WTC11 (cell line): ENCODE results near the gene UBE2G1. TPM values are rescaled to one million over a fixed set of nuclear protein-coding genes. Genes with fewer than 3 reads are reported as not detected.

Experiments used
- ATAC-seq: fragments of 200-7000 bp; cut with Tn5 transposase; 2 replicates; pipeline ENCODE4 v1.10.0; 2021; ENCODE audit warnings: mild to moderate bottlenecking, moderate library complexity
- CTCF ChIA-PET: fragments of 300-600 bp; sonication (Branson Sonifier 250); formaldehyde crosslinking; loops from one replicate; lab custom pipeline; 2021; ENCODE audit warnings: antibody characterized with exemption; lab: Charles Lee
- POLR2A ChIA-PET: fragments of 350-600 bp; sonication (Branson Sonifier 250); formaldehyde crosslinking; loops from one replicate; lab custom pipeline; 2021; ENCODE audit warnings: antibody characterized with exemption; lab: Charles Lee
- DNase-seq: peaks from one replicate; pipeline ENCODE4 v3.0.0; 2021; ENCODE audit warnings: low spot score
- H3K27ac Mint-ChIP-seq: 2 replicates; pipeline ENCODE4 v1.8.0; 2021; ENCODE audit warnings: mixed read lengths
- H3K27me3 Mint-ChIP-seq: 2 replicates; pipeline ENCODE4 v1.8.0; 2021; ENCODE audit warnings: low read depth, mild to moderate bottlenecking, moderate library complexity, mixed read lengths
- H3K36me3 Mint-ChIP-seq: 2 replicates; pipeline ENCODE4 v1.8.0; 2021; ENCODE audit warnings: mixed read lengths
- H3K4me1 Mint-ChIP-seq: 2 replicates; pipeline ENCODE4 v1.8.0; 2022; ENCODE audit warnings: mixed read lengths
- H3K4me3 Mint-ChIP-seq: 2 replicates; pipeline ENCODE4 v1.8.0; 2021; ENCODE audit warnings: mild to moderate bottlenecking, moderate library complexity, mixed read lengths
- H3K9me3 Mint-ChIP-seq: 2 replicates; pipeline ENCODE4 v1.8.0; 2021; ENCODE audit warnings: mixed read lengths
- E2F5 ChIP-seq: sonication (generic); formaldehyde crosslinking; IDR thresholded peaks from 2 replicates; pipeline ENCODE4 v1.8.1; 2022; ENCODE audit warnings: mild to moderate bottlenecking, moderate library complexity, missing genetic modification reagents
- ESRRA ChIP-seq: sonication (generic); formaldehyde crosslinking; IDR thresholded peaks from 2 replicates; pipeline ENCODE4 v1.8.1; 2022; ENCODE audit warnings: mild to moderate bottlenecking, missing genetic modification reagents, borderline replicate concordance
- GTF2I ChIP-seq: fragments of 250-450 bp; sonication (Bioruptor Pico); conservative IDR thresholded peaks from 2 replicates; pipeline ENCODE4 v1.4.0; 2021; ENCODE audit warnings: mild to moderate bottlenecking
- HMGA2 ChIP-seq: fragments of 250-450 bp; sonication (Bioruptor Pico); IDR thresholded peaks from 2 replicates; pipeline ENCODE4 v1.4.0; 2021; ENCODE audit warnings: mild to moderate bottlenecking, moderate library complexity
- KAT7 ChIP-seq: sonication (generic); formaldehyde crosslinking; IDR thresholded peaks from 2 replicates; pipeline ENCODE4 v1.8.1; 2023; ENCODE audit warnings: missing genetic modification reagents, mild to moderate bottlenecking, borderline replicate concordance
- NFATC4 ChIP-seq: fragments of 250-450 bp; sonication (Bioruptor Pico); IDR thresholded peaks from 2 replicates; pipeline ENCODE4 v1.9.0; 2021; ENCODE audit warnings: mild to moderate bottlenecking
- NFYB ChIP-seq: sonication (generic); formaldehyde crosslinking; conservative IDR thresholded peaks from 2 replicates; pipeline ENCODE4 v1.8.0; 2022; ENCODE audit warnings: low read depth, missing genetic modification reagents
- SMAD3 ChIP-seq: sonication (generic); formaldehyde crosslinking; IDR thresholded peaks from 2 replicates; pipeline ENCODE4 v1.8.0; 2022; ENCODE audit warnings: missing genetic modification reagents, mild to moderate bottlenecking, borderline replicate concordance
- SP1 ChIP-seq: sonication (generic); formaldehyde crosslinking; conservative IDR thresholded peaks from 2 replicates; pipeline ENCODE4 v1.8.1; 2022; ENCODE audit warnings: missing genetic modification reagents
- TCF7 ChIP-seq: sonication (generic); formaldehyde crosslinking; IDR thresholded peaks from 2 replicates; pipeline ENCODE4 v1.8.0; 2022; ENCODE audit warnings: mild to moderate bottlenecking, low read depth, missing genetic modification reagents, moderate library complexity
- TEAD1 ChIP-seq: sonication (generic); formaldehyde crosslinking; IDR thresholded peaks from 2 replicates; pipeline ENCODE4 v1.8.0; 2022; ENCODE audit warnings: mild to moderate bottlenecking, missing genetic modification reagents
- TP53 ChIP-seq: sonication (generic); formaldehyde crosslinking; IDR thresholded peaks from 2 replicates; pipeline ENCODE4 v1.8.1; 2023; ENCODE audit warnings: mild to moderate bottlenecking, missing genetic modification reagents
- ZNF281 ChIP-seq: sonication (generic); formaldehyde crosslinking; IDR thresholded peaks from 2 replicates; pipeline ENCODE4 v1.8.0; 2023; ENCODE audit warnings: mild to moderate bottlenecking, missing genetic modification reagents
- ZNF423 ChIP-seq: fragments of 250-450 bp; sonication (Bioruptor Pico); IDR thresholded peaks from 2 replicates; pipeline ENCODE4 v2.1.2; 2022; ENCODE audit warnings: mild to moderate bottlenecking, moderate library complexity
- ZNF512 ChIP-seq: sonication (generic); formaldehyde crosslinking; IDR thresholded peaks from 2 replicates; pipeline ENCODE4 v1.8.1; 2022; ENCODE audit warnings: missing genetic modification reagents, borderline replicate concordance
- total RNA-seq: library from RNA; stranded (reverse); gene quantifications from 3 replicates; pipeline ENCODE4 v1.2.3, GENCODE V29; 2021
- TF ChIP-seq, protein P1 (sequence below): fragments of 250-450 bp; sonication (Bioruptor Pico); IDR thresholded peaks from 2 replicates; pipeline ENCODE4 v1.9.0; 2021; ENCODE audit warnings: mild to moderate bottlenecking
- TF ChIP-seq, protein P2 (sequence below): fragments of 250-450 bp; sonication (Bioruptor Pico); IDR thresholded peaks from 2 replicates; pipeline ENCODE4 v1.9.0; 2021; ENCODE audit warnings: mild to moderate bottlenecking
- TF ChIP-seq, protein P3 (sequence below): sonication (generic); formaldehyde crosslinking; IDR thresholded peaks from 2 replicates; pipeline ENCODE4 v1.8.1; 2023; ENCODE audit warnings: mild to moderate bottlenecking, missing genetic modification reagents, borderline replicate concordance

Gene UBE2G1
- total RNA-seq, 1 experiment from 2014 or later: 177 TPM

DNA sequence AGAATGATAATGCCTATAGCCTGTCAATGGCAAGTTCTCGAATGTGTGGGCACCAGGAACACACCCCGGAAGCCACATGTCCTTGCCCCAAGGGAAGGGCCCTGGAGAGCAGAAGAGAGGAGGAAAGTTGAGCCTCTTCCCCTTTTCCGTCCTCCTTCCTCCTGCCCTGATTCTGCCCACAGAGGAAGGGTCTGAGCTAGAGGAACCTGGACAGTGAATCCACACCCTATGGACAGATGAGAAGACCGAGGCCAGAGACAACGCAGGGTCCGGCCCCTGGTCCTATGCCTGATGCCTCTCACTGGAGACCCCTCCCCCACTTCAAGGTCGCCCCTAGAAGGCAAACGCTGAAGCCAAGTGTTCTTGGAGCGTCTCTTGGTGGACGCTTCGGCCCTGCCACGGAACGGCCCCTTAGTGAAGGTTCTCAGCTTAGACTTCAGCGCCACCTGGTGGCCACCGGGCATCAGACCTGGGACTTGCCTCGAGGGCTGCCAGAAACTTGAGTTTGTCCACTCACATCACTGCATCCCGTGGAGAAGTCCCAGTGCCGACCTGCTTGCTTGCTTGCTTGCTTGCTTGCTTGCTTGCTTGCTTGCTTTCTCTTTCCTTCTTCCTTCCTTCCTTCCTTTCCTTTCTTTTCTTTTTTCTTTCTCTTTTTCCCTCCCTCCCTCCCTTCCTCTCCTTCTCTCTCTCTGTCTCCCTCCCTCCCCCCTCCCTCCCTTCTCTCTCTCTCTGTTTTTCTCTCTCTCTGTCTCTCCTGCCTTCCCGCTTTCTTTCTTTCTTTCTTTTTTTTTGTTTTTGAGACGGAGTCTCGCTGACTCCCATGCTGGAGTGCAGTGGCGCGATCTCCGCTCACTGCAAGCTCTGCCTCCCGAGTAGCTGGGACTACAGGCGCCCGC is 46.7 kb upstream of the UBE2G1 start (continued):
- 0 out of 2 replicates have a peak, but pooled peaks have one; percentile 44 for TF ChIP-seq ZNF512
- TF ChIP-seq, protein P1, sequence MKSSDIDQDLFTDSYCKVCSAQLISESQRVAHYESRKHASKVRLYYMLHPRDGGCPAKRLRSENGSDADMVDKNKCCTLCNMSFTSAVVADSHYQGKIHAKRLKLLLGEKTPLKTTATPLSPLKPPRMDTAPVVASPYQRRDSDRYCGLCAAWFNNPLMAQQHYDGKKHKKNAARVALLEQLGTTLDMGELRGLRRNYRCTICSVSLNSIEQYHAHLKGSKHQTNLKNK: no peak
- no peak for TF ChIP-seq NFATC4 (CRISPR knock-in tag)
- TF ChIP-seq, protein P2, sequence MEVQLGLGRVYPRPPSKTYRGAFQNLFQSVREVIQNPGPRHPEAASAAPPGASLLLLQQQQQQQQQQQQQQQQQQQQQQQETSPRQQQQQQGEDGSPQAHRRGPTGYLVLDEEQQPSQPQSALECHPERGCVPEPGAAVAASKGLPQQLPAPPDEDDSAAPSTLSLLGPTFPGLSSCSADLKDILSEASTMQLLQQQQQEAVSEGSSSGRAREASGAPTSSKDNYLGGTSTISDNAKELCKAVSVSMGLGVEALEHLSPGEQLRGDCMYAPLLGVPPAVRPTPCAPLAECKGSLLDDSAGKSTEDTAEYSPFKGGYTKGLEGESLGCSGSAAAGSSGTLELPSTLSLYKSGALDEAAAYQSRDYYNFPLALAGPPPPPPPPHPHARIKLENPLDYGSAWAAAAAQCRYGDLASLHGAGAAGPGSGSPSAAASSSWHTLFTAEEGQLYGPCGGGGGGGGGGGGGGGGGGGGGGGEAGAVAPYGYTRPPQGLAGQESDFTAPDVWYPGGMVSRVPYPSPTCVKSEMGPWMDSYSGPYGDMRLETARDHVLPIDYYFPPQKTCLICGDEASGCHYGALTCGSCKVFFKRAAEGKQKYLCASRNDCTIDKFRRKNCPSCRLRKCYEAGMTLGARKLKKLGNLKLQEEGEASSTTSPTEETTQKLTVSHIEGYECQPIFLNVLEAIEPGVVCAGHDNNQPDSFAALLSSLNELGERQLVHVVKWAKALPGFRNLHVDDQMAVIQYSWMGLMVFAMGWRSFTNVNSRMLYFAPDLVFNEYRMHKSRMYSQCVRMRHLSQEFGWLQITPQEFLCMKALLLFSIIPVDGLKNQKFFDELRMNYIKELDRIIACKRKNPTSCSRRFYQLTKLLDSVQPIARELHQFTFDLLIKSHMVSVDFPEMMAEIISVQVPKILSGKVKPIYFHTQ (CRISPR knock-in tag): no peak
- TF ChIP-seq HMGA2 (CRISPR knock-in tag): no peak

GRCh38 chr17:4411201-4411600 is 44.7 kb upstream of the UBE2G1 start:
- Mint-ChIP-seq H3K4me3 (no peak overlapping the region), H3K27ac (no peak overlapping the region), H3K4me1 (peaks cover 10% of the 10 kb centered on the region), H3K9me3 (no peaks in the 10 kb centered on the region), H3K27me3 (no peaks in the 10 kb centered on the region), H3K36me3 (no peaks in the 10 kb centered on the region)
- CTCF ChIA-PET: interaction anchor here (0.6 to 3.7 kb wide), 5 partner anchors 10 to 566 kb away, joined by 3 to 32 read pairs (median 3); no protein-coding TSS in a partner anchor
- POLR2A ChIA-PET: no interaction called here
- no peak for ATAC-seq
- TF ChIP-seq ZNF281 (no peak), GTF2I (CRISPR knock-in tag) (no peak), TEAD1 (CRISPR knock-in tag) (no peak), TCF7 (CRISPR knock-in tag) (no peak), SMAD3 (CRISPR knock-in tag) (no peak), TP53 (CRISPR knock-in tag) (no peak), ESRRA (CRISPR knock-in tag) (no peak)
- DNase-seq: no peak

GRCh38 chr17:4409659-4410058 is 43.2 kb upstream of the UBE2G1 start:
- no peaks in the 10 kb centered on the region for H3K9me3 Mint-ChIP-seq
- H3K27me3 Mint-ChIP-seq: no peaks in the 10 kb centered on the region
- POLR2A ChIA-PET: no interaction called here
- H3K4me1 Mint-ChIP-seq: peaks cover 15% of the 10 kb centered on the region
- no peak overlapping the region for H3K27ac Mint-ChIP-seq
- no peak for DNase-seq
- H3K36me3 Mint-ChIP-seq: no peaks in the 10 kb centered on the region
- CTCF ChIA-PET: no interaction called here
- H3K4me3 Mint-ChIP-seq: no peak overlapping the region
- no peak for ATAC-seq
- no peak for TF ChIP-seq NFYB (CRISPR knock-in tag)
- TF ChIP-seq KAT7 (CRISPR knock-in tag): no peak
- TF ChIP-seq ZNF423: no peak
- no peak for TF ChIP-seq SP1 (CRISPR knock-in tag)
- TF ChIP-seq E2F5 (CRISPR knock-in tag): no peak
- TF ChIP-seq, protein P3, sequence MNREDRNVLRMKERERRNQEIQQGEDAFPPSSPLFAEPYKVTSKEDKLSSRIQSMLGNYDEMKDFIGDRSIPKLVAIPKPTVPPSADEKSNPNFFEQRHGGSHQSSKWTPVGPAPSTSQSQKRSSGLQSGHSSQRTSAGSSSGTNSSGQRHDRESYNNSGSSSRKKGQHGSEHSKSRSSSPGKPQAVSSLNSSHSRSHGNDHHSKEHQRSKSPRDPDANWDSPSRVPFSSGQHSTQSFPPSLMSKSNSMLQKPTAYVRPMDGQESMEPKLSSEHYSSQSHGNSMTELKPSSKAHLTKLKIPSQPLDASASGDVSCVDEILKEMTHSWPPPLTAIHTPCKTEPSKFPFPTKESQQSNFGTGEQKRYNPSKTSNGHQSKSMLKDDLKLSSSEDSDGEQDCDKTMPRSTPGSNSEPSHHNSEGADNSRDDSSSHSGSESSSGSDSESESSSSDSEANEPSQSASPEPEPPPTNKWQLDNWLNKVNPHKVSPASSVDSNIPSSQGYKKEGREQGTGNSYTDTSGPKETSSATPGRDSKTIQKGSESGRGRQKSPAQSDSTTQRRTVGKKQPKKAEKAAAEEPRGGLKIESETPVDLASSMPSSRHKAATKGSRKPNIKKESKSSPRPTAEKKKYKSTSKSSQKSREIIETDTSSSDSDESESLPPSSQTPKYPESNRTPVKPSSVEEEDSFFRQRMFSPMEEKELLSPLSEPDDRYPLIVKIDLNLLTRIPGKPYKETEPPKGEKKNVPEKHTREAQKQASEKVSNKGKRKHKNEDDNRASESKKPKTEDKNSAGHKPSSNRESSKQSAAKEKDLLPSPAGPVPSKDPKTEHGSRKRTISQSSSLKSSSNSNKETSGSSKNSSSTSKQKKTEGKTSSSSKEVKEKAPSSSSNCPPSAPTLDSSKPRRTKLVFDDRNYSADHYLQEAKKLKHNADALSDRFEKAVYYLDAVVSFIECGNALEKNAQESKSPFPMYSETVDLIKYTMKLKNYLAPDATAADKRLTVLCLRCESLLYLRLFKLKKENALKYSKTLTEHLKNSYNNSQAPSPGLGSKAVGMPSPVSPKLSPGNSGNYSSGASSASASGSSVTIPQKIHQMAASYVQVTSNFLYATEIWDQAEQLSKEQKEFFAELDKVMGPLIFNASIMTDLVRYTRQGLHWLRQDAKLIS: no peak
